SK-N-SH treated with all-trans-retinoic acid at 6 μM for 48 hours (cell line): ENCODE measurements around the gene SH3TC1.

ENCODE experiments used
- ATAC-seq: fragments of 200-7000 bp; cut with Tn5 transposase; 3 replicates; pipeline ENCODE4 v1.9.1; 2020; ENCODE audit warnings: mild to moderate bottlenecking, moderate library complexity
- ARNTL ChIP-seq: fragments of 450-650 bp; formaldehyde crosslinking; IDR thresholded peaks from 2 replicates; pipeline ENCODE4 v1.5.0; 2020; ENCODE audit warnings: low read depth, mild to moderate bottlenecking, moderate library complexity, borderline replicate concordance
- BACH2 ChIP-seq: fragments of 250-450 bp; sonication (Bioruptor Pico); IDR thresholded peaks from 2 replicates; pipeline ENCODE4 v1.9.0; 2021; ENCODE audit warnings: mild to moderate bottlenecking, borderline replicate concordance
- CREB5 ChIP-seq: fragments of 250-450 bp; sonication (Bioruptor Pico); IDR thresholded peaks from 2 replicates; pipeline ENCODE4 v1.5.1; 2020; ENCODE audit warnings: low read depth, mild to moderate bottlenecking, moderate library complexity
- CSDC2 ChIP-seq: fragments of 250-450 bp; sonication (Bioruptor Pico); IDR thresholded peaks from 2 replicates; pipeline ENCODE4 v1.5.0; 2020; ENCODE audit warnings: mild to moderate bottlenecking, moderate library complexity
- ESRRG ChIP-seq: fragments of 250-450 bp; sonication (Bioruptor Pico); IDR thresholded peaks from 2 replicates; pipeline ENCODE4 v1.6.1; 2021; ENCODE audit warnings: mild to moderate bottlenecking
- GLIS3 ChIP-seq: fragments of 250-450 bp; sonication (Bioruptor Pico); IDR thresholded peaks from 2 replicates; pipeline ENCODE4 v1.5.0; 2020; ENCODE audit warnings: mild to moderate bottlenecking, moderate library complexity
- ISL1 ChIP-seq: fragments of 250-450 bp; sonication (Bioruptor Pico); IDR thresholded peaks from 2 replicates; pipeline ENCODE4 v2.1.2; 2022; ENCODE audit warnings: mild to moderate bottlenecking, moderate library complexity
- OSR1 ChIP-seq: fragments of 250-450 bp; sonication (Bioruptor Pico); IDR thresholded peaks from 2 replicates; pipeline ENCODE4 v1.8.0; 2022; ENCODE audit warnings: moderate library complexity, mild to moderate bottlenecking, inconsistent platforms
- POU6F1 ChIP-seq: fragments of 250-450 bp; sonication (Bioruptor Pico); IDR thresholded peaks from 2 replicates; pipeline ENCODE4 v1.8.0; 2021; ENCODE audit warnings: low read depth, mild to moderate bottlenecking, moderate library complexity, borderline replicate concordance
- PPARA ChIP-seq: fragments of 250-450 bp; sonication (Bioruptor Pico); IDR thresholded peaks from 2 replicates; pipeline ENCODE4 v1.5.0; 2020; ENCODE audit warnings: mild to moderate bottlenecking, borderline replicate concordance
- RARB ChIP-seq: fragments of 250-450 bp; sonication (Bioruptor Pico); IDR thresholded peaks from 2 replicates; pipeline ENCODE4 v1.8.0; 2021; ENCODE audit warnings: mild to moderate bottlenecking, moderate library complexity
- SNAI2 ChIP-seq: fragments of 250-450 bp; sonication (Bioruptor Pico); IDR thresholded peaks from 2 replicates; pipeline ENCODE4 v1.5.0; 2020; ENCODE audit warnings: mild to moderate bottlenecking, moderate library complexity
- TCF4 ChIP-seq: fragments of 250-450 bp; sonication (Bioruptor Pico); IDR thresholded peaks from 2 replicates; pipeline ENCODE4 v1.8.0; 2021; ENCODE audit warnings: mild to moderate bottlenecking, moderate library complexity, borderline replicate concordance
- TOX ChIP-seq: fragments of 250-450 bp; sonication (Bioruptor Pico); IDR thresholded peaks from 2 replicates; pipeline ENCODE4 v1.8.0; 2021; ENCODE audit warnings: mild to moderate bottlenecking, moderate library complexity, borderline replicate concordance
- TSHZ2 ChIP-seq: fragments of 250-450 bp; sonication (Bioruptor Pico); IDR thresholded peaks from 2 replicates; pipeline ENCODE4 v1.5.0; 2020; ENCODE audit warnings: mild to moderate bottlenecking, moderate library complexity
- ZFP3 ChIP-seq: fragments of 250-450 bp; sonication (Bioruptor Pico); IDR thresholded peaks from 2 replicates; pipeline ENCODE4 v1.5.0; 2020; ENCODE audit warnings: mild to moderate bottlenecking, moderate library complexity
- ZFP30 ChIP-seq: fragments of 450-650 bp; formaldehyde crosslinking; IDR thresholded peaks from 2 replicates; pipeline ENCODE4 v1.5.0; 2022; ENCODE audit warnings: mild to moderate bottlenecking, moderate library complexity
- ZNF565 ChIP-seq: fragments of 450-650 bp; formaldehyde crosslinking; conservative IDR thresholded peaks from 2 replicates; pipeline ENCODE4 v1.5.0; 2020; ENCODE audit warnings: low read depth, mild to moderate bottlenecking, moderate library complexity
- ZNF70 ChIP-seq: fragments of 450-650 bp; formaldehyde crosslinking; IDR thresholded peaks from 2 replicates; pipeline ENCODE4 v1.5.0; 2020; ENCODE audit warnings: mild to moderate bottlenecking, moderate library complexity
- ZNF8 ChIP-seq: fragments of 450-650 bp; formaldehyde crosslinking; IDR thresholded peaks from 2 replicates; pipeline ENCODE4 v1.5.0; 2020; ENCODE audit warnings: mild to moderate bottlenecking, moderate library complexity
- TF ChIP-seq, protein P1 (sequence below): fragments of 250-450 bp; sonication (Bioruptor Pico); IDR thresholded peaks from 2 replicates; pipeline ENCODE4 v1.5.1; 2021; ENCODE audit warnings: mild to moderate bottlenecking, moderate library complexity

Gene SH3TC1

DNA sequence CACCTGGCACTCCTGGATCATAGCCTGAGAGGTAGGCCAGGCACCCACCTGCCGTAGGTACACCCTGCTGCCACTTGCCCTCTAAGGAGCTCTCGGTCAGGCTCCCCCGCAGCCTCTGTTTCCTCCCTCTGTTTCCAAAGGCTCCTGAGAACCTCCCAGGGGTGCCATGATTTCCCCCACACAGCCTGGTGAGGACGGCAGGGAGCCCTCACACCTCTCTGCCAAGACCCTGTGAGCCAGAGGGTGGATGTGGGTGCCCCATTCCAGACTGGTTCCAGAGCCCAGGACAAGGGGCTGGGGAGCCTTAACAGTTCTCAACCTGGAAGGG is 38.9 kb upstream of the SH3TC1 start:
- TF ChIP-seq SNAI2 (CRISPR knock-in tag) (no peak), BACH2 (no peak), ZNF565 (no peak), OSR1 (CRISPR knock-in tag) (no peak), POU6F1 (no peak), RARB (CRISPR knock-in tag) (no peak), ZFP30 (CRISPR knock-in tag) (no peak), ZNF8 (CRISPR knock-in tag) (no peak), ARNTL (CRISPR knock-in tag) (no peak), TCF4 (CRISPR knock-in tag) (no peak), ZFP3 (no peak), GLIS3 (CRISPR knock-in tag) (no peak), CSDC2 (CRISPR knock-in tag) (no peak), CREB5 (CRISPR knock-in tag) (no peak), ISL1 (no peak)
- ATAC-seq, result no peak

- TF ChIP-seq ZNF8 (CRISPR knock-in tag) (no peak), ZNF565 (no peak), TCF4 (CRISPR knock-in tag) (no peak), ISL1 (no peak), ESRRG (CRISPR knock-in tag) (no peak), RARB (CRISPR knock-in tag) (no peak)
- ATAC-seq, result no peak
Observed at GRCh38 chr4:8160572-8160971, 38.5 kb upstream of the SH3TC1 start.

- TF ChIP-seq TSHZ2 (CRISPR knock-in tag) (no peak), RARB (CRISPR knock-in tag) (no peak), CREB5 (CRISPR knock-in tag) (no peak), ISL1 (no peak), ESRRG (CRISPR knock-in tag) (no peak)
- TF ChIP-seq, protein P1, sequence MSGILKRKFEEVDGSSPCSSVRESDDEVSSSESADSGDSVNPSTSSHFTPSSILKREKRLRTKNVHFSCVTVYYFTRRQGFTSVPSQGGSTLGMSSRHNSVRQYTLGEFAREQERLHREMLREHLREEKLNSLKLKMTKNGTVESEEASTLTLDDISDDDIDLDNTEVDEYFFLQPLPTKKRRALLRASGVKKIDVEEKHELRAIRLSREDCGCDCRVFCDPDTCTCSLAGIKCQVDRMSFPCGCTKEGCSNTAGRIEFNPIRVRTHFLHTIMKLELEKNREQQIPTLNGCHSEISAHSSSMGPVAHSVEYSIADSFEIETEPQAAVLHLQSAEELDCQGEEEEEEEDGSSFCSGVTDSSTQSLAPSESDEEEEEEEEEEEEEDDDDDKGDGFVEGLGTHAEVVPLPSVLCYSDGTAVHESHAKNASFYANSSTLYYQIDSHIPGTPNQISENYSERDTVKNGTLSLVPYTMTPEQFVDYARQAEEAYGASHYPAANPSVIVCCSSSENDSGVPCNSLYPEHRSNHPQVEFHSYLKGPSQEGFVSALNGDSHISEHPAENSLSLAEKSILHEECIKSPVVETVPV (CRISPR knock-in tag), result no peak
- no peak for ATAC-seq
Observed at GRCh38 chr4:8162625-8163024, 36.5 kb upstream of the SH3TC1 start.

GRCh38 chr4:8163026-8163425 is 36.1 kb upstream of the SH3TC1 start:
- ATAC-seq, result no peak
- no peak for TF ChIP-seq TOX (CRISPR knock-in tag)
- TF ChIP-seq CREB5 (CRISPR knock-in tag), result no peak
- TF ChIP-seq ZFP30 (CRISPR knock-in tag), result no peak
- TF ChIP-seq BACH2, result no peak
- TF ChIP-seq ZNF70, result no peak
- TF ChIP-seq ZNF8 (CRISPR knock-in tag), result no peak
- TF ChIP-seq, protein P1 (CRISPR knock-in tag), result no peak
- no peak for TF ChIP-seq PPARA (CRISPR knock-in tag)
- no peak for TF ChIP-seq ESRRG (CRISPR knock-in tag)
- no peak for TF ChIP-seq TCF4 (CRISPR knock-in tag)
- TF ChIP-seq TSHZ2 (CRISPR knock-in tag), result no peak
- no peak for TF ChIP-seq ISL1
